ENCODE measurements around the gene POLR3A.

The POLR3A gene

DNA sequence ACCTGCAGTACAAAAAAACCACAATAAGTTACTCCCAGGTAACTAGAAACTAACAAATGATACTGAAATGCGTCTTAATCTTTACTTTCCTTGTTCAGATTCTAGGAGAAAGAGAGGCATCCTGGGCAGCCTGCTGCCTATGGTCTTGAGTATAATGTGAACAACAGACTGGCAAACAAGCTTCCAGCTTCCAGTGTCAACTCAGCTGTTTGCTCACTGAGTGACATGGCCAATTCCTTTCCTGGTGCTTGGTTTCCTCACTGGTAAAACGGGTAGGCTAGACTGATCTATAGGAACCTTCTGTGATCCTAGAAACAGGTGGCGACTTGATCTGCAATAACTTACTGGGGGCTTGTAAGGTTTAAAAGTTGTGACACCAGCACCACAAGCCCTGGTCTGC, 10.1 kb downstream of the POLR3A start:
- H3K4me3 ChIP-seq (ENCODE audit: low read depth, low read length), result no peak overlapping the region
- TF ChIP-seq, protein P1, sequence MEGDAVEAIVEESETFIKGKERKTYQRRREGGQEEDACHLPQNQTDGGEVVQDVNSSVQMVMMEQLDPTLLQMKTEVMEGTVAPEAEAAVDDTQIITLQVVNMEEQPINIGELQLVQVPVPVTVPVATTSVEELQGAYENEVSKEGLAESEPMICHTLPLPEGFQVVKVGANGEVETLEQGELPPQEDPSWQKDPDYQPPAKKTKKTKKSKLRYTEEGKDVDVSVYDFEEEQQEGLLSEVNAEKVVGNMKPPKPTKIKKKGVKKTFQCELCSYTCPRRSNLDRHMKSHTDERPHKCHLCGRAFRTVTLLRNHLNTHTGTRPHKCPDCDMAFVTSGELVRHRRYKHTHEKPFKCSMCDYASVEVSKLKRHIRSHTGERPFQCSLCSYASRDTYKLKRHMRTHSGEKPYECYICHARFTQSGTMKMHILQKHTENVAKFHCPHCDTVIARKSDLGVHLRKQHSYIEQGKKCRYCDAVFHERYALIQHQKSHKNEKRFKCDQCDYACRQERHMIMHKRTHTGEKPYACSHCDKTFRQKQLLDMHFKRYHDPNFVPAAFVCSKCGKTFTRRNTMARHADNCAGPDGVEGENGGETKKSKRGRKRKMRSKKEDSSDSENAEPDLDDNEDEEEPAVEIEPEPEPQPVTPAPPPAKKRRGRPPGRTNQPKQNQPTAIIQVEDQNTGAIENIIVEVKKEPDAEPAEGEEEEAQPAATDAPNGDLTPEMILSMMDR (IDR thresholded peaks at IDR 0.05; ENCODE audit: low read depth, low read length), result no peak

DNA sequence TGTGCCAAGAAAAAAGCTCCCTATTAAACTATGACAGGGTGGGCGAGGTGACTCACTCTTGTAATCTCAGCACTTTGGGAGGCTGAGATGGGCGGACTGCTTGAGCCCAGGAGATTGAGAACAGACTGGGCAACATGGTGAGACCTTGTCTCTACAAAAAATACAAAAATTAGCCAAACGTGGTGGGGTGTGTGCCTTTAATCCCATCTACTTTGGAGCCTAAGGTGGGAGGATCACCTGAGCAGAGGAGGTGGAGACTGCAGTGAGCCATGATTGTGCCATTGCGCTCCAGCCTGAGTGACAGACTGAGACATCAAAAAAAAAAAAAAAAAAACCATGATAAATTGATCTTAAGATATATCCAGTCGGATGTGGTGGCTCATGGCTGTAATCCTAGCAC, 11.5 kb downstream of the POLR3A start:
- no peak overlapping the region for H3K4me3 ChIP-seq (ENCODE audit: low read depth, low read length)
- TF ChIP-seq, protein P1 (IDR thresholded peaks at IDR 0.05; ENCODE audit: low read depth, low read length), result no peak

DNA sequence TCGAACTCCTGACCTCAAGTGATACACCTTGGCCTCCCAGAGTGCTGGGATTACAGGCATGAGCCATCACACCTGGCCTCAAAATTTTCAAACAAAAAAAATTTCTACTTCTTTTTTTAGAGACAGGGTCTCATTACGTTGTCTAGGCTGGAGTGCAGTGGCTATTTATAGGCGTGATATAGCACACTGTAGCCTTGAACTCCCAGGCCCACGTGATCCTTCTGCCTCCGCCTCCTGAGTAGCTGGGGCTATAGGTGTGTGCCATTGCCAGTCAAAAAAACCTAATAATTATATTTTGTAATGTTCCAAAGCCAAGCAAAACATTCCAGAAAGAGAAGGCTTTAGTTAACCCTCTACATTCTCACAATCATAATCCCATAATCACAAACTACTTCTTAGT, 13.8 kb downstream of the POLR3A start:
- H3K4me3 ChIP-seq (ENCODE audit: low read depth, low read length), result no peak overlapping the region
- TF ChIP-seq, protein P1 (IDR thresholded peaks at IDR 0.05; ENCODE audit: low read depth, low read length), result no peak

DNA sequence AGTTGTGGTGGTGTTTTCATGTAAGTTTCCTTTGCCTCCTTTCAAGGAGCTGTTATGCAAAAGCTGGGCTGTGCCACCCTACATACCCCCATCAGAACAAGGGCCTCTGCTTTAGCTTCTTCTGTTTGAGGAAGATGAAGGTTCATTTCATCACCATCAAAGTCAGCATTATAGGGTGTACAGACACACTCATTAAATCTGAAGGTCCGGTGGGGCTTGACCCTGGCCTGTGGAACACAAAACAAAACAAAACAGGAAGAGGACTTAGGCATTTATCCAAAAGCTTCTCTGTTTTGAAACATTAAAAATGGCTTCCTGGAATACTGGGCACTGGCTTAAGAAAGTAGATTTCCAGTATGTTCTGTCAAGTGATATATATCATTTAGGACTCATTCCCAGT, 15.8 kb downstream of the POLR3A start:
- TF ChIP-seq, protein P1 (IDR thresholded peaks at IDR 0.05; ENCODE audit: low read depth, low read length), result no peak
- H3K4me3 ChIP-seq (ENCODE audit: low read depth, low read length), result no peak overlapping the region

- H3K4me3 ChIP-seq (ENCODE audit: low read depth, low read length), result no peak overlapping the region
- TF ChIP-seq, protein P1 (IDR thresholded peaks at IDR 0.05; ENCODE audit: low read depth, low read length), result no peak
These were observed 18.2 kb downstream of the POLR3A start for GRCh38 chr10:78011065-78011464.

DNA sequence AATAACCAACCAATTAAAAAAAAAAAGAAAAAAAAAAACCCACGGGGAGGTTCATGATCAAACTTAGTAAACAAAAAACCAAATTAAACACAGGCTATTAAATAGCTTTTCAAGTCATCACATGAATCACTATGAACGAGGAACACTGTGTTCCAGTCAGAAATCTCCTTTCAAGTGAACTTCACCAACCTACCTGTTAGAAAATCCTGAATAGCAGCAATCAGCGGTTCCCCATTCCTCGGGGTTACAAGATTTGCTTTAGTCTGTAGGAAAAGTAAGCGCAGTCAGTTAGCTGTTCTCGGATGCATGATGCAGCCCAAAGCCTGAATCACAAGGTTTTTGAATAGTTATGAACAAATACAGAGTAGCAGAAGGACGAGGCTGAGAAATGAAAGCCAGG, 19.0 kb downstream of the POLR3A start:
- H3K4me3 ChIP-seq (ENCODE audit: low read depth, low read length), result no peak overlapping the region
- TF ChIP-seq, protein P1 (IDR thresholded peaks at IDR 0.05; ENCODE audit: low read depth, low read length), result no peak

DNA sequence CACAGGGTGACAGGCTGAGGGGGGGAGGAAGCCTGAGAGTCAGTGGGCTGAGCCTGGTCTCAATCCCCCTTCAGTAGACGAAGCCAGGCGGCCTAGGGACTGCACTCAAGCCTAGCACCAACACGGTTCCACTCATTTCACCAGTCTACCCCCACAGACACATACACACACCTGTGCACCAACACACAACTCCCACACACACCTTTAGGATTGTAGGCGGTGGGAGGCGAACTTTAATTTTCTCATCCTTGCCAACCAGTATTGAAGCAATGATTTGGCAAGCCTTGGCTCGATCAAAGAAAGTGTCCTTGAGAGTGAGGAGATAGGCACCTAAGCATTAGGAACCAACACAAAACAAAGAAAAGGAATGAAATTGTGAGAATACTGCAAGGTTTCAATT, 19.7 kb downstream of the POLR3A start:
- H3K4me3 ChIP-seq (ENCODE audit: low read depth, low read length), result no peak overlapping the region
- TF ChIP-seq, protein P1 (IDR thresholded peaks at IDR 0.05; ENCODE audit: low read depth, low read length), result no peak

Data from WI38 (cell line).